GM15510 (cell line): ENCODE measurements around the gene MVB12B.

ENCODE experiments used
- POLR2A ChIP-seq: IDR thresholded peaks from 3 replicates; pipeline ENCODE4 v1.6.1; 2011; ENCODE audit warnings: borderline replicate concordance; ENCODE audit not compliant: insufficient read length; ENCODE audit errors: extremely low read depth

MVB12B gene

DNA sequence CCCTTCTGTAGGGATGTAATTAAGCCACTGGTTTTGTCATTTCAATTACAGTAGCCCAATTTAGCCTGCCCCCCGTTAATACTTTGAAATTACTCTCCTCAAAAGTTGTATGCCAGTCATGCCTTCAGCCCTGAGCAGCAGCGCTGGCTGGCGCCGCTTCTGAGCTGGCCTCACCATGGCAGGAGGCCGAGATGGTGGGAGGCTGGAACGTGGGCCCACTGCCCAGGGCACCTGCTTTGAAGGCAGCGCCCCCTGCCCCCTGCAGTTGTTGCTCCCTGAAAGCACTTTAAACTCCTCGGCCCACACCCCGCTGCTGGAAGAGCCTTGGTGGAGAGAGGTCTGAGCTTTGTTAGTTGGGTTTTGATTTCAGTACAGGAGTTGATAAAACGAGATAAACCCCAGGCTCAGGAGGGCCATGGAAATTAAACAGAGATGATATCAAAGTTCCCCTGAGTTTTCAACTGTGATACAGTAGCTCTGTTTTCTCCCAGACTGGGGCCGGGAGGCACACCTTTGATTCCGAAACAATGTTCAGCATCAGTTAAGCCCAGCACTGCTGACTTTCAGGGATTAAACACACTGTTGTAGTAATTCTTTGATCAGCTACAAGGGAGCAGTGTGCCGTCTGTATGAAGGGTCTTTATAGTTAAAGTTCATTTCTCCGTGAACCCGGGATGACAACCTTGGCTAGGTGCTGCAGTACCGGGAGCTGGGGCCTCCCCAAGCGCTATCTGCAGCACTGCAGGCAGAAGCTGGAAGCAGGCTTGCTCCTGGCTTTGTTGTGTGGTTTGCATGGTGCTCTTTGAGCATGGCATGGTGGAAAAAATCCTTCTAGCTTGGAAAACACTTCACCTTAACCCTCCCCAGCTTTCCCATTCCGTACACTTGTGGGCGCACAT is 9.5 kb downstream of the MVB12B start:
- no peak for TF ChIP-seq POLR2A

DNA sequence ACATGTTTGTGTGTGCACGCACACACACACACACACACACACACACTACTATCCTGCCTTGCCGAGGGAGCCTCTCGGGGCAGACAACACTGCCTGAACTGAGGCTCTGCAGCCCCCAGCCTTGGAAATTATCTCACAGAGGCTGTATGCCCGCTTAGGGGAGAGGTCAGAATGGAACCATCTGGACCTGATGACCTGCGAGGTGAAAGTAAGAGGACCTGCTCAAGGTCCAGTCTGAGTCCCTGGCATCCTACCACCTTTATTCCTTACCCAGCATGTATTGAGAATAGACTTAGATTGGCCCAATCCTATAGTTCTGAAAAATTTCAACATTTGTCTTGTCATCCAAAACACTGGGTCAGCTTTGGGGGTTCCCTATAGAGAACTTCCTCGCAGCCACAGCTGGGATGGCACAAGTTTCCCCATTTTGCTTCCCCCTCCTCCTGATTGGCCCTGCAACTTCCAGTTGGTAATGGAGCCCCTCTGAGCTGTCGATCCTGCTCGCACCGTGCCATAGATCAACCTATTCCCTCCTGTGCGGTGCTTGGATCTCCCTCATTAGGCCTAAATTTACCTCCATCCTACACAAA is 10.2 kb downstream of the MVB12B start:
- TF ChIP-seq POLR2A: no peak

DNA sequence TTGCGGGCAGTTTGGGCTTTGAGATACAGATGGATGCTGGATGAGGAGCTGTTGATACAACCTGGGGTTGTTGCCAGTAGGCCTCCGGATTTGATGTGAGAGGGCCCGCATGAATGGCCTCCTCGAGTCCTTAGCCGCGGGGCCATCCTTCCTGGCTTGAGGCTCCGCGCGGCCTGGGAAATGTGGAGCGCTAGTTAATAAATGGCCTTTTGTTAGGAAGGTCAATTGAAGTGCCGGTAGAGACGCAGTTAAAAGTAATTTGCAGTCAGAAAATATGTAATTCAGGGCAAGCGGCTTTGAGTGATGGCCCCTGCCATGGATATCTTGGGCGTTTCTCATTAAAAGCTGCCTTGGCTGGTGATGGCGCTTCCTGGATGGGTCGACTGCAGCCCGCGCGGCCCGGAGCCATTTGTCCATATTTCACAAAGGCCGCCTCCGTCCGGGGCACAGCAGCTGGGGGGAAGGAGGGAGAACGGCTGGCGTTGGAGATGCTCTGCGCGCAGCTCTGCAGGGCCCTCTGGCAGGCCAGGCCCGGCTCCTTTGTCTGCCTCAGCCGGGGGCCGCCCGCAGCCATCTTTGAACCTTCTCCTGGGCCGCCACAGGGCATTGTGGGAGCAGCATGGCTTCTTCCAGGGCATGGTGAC is 11.2 kb downstream of the MVB12B start:
- TF ChIP-seq POLR2A: no peak

DNA sequence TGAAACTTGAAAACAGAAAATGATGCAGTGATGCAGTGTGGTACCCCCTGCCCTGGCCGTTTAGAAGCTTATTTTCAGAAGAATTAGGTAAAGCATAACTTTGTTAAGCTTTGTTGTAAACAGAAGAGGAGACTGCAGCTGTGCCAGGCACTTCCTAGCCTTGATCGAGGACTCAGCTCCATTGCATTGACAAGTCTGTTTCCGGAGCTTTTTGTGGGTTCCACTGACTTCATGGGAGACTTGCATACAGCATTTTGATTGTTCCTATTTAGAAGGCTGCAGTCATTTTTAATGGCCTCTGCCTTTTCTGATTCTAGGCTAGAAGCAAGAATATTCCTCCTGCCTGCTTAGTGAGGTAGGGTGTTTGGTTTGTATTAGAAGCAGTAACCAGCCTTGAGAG is 12.3 kb downstream of the MVB12B start:
- no peak for TF ChIP-seq POLR2A

DNA sequence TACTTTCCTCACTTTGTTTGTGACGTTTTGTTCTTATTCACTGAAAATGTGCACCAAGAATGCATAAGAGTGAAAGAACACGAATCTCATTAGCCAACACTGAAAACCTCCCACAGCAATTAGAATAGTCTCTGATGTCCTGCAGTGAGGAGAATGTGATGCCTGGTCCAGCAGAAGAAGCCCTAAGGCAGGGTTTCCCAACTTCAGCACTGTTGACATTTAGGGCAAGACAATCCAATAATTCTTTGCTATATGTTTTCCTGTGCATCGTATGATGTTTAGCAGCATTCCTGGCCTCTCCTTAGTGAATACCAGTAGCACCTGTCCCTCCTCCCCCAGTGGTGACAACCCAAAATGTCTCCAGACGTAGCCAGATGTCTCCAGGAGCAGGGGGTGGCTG is 14.8 kb downstream of the MVB12B start:
- TF ChIP-seq POLR2A: no peak

DNA sequence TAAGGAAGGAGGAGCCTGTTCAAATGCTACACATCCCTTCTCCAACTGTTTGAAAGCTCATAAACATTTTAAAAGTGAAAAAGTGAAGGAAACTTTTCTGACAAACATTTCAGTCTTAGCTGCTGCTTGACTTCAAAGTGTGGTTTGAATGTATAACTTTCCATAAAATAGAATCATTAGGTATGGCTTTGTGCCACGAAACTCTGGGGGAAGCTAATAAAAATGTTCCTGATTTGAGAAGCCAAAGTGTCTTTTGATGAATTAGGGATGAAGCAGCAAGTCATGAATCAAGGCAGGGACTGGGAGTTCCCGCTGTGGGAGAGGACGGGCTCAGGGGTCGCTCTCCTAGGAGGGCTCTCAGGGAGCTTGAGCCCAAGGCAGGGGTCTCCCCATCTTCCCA is 15.3 kb downstream of the MVB12B start:
- TF ChIP-seq POLR2A: no peak

DNA sequence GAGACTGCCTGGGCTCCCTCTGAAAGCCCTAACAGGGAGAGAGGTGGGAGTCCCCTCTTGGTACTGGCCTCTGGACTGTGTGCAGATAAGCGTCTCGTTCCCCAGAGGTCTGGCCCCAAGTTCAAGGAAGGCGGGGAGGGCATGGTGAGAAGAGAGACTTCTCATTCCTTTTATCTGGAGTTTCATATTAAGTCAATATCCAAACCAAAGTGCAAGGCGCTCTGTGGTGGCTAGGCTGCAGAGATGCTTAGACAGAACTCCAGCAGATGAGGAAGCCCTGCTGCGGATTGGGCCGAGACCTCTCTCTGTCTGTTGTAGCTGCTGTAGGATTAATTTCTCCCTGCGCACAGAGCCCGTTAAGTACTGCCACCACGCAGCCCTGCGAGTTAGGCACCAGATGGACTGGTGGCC is 16.0 kb downstream of the MVB12B start:
- no peak for TF ChIP-seq POLR2A

DNA sequence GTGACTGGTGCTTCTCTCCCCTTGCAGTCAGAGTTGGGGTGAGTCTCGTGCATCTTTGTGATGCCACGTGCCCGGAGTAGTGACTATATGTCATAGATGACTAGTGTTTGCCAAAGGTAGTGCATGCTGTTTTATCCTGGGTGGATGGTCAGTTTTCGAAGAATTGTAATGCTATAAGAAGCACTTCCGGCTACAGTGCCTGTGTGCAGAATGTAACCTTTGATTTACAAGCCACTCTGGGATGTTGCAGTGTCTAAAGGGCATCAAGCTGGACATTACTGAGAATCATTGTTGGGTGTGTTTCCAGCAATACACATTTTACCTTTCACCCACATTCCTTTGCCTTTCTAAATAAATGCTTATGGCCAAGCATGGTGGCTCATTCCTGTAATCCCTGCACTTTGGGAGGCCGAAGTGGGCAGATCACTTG is 16.7 kb downstream of the MVB12B start:
- TF ChIP-seq POLR2A: no peak

DNA sequence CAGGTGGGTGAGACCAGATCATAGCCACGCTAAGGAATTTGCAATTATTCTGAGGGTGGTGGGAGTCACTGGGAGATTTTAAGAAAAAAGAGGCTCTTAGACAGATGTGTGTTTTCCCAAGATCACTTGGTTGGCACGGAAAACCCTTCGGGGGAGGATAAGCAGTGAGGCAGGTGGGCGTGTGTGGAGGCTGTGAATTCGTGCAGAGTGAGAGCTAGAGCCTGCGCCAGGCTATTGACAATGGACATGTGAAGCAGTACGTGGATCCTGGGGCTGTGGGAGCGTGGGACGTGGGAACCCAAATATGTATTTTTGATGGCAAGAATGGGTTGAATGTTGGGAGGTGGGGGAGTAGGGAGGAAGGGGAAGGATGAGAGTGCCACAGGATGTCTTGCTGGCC is 19.4 kb downstream of the MVB12B start:
- no peak for TF ChIP-seq POLR2A

DNA sequence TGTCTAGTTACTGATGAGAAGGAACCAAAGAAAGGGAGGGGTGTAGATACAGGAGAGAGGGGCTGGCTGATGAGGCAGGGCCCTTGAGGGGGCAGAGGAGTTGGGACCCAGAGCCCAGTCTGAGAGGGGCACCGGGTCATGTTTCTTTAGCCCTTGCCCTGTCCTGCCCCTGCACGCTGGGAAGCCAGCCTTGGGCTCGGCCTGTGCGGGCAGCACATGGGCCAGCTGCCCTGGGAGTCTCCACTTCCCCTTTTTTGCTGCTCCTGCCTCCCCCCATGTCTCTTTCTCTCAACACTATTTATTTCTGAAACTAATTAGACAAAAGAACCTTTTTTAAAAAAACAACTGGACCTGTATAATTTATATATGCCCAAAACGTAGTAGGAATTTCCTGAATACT is 20.5 kb downstream of the MVB12B start:
- no peak for TF ChIP-seq POLR2A

DNA sequence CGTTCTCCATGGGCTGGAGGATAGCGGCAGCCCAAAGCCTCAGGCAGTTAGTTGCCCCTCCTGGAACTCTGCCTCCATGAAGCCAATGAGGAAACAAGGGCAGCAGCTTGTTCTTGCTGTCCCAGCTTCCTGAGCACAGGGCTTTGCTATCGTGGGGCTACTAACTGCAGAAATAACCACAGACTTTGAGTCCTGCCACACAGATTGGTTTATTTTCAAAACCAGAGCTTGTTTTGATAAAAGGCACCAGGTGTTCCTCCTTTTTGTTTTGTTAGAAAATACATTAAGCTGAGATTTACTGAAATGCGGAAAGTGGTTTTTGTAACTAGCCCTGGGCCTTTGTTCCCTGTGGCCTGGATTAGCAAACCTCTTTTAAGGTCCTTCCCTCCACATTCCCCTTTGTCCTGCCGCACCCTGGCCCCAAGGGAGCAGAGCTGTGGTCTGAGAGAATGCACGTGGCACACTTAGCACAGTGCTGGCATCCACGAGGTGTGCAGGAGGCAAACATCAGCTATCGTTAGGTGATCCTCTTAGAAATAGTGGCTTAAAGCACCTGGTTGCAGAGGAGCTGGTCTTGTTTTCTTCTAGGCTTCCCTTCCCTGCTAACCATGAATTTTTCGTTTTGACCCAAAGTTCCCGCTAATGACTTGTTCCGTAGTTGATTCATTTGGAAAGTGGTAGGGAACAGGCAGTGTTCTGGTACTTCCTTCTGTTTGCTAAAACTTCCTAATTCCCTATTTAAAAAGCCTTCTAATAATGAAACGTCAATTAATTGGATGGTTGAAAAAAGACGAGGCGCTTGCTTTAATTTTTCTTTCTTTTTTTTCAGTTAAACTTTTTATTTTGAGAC is 21.5 kb downstream of the MVB12B start:
- TF ChIP-seq POLR2A: no peak

DNA sequence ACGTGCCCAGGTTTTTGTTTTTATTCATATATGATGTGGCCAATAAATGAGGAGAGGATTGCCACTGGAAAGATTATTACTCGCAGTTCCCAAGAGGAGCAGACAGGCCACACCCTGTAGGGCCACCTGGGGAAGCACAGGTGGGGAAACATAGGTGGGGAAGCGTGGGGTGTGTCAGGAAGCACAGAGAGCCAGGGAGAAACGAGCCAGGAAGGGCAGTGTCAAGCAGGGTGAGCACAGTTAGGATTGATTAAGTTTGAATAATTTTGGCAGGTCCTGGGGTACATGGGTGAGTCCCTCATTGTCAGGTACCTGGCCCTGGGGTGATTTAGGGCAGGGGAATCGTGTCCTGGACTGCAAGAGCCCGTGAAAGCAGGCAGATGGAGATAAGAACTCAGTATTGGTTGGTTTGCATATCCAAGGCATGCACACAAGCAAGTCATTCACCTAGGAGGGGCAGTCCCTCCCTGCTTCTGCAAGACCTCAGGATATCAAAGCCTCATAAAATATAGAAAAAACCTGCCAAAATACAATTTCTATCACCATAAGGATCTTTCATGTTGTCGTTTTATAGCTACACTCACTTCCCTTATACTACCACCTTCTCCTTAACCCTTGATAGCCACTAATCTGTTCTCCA is 22.4 kb downstream of the MVB12B start:
- no peak for TF ChIP-seq POLR2A

DNA sequence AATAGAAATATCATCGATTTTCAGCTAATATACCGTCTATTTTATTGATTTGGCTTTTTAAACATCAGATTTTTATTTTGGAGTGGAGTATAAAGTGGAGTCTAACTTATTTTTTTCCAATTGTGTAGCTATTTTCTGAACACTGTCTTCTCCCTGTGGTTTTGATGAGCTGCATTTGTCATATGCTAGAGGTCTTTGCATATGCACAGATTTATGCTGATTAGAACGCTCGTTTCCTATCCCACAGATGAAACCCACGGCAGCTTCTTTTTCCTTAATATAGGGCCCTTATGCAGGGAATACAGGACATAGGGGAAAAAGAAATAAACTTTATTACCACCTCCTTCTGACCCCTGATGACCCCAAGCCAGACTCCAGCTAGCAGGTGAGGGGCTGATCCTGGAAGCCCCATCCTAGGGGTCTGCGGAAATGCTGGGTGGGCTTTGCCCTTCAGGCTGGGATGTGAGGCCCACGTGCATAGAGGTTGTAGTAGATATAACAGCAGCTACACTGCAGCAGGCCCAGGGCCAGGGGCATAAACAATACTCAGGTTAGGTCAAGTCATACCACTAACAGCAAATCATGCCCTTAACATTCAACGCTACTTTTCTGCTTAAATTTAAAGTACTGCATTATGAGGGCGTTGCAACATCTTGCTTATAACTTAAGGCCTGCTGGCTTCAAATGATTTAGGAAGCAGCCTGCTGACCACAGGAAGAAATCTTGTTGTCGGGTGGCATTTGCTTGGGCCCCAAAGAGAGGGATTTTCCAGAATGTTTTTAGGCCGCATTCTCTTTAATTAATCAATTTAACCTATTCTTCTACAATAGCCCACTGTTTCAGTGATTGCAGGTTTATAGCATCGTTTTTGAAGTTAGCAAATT is 28.5 kb downstream of the MVB12B start:
- TF ChIP-seq POLR2A: no peak
